Cardiac muscle cell (in vitro differentiated cells and primary cell): ENCODE results near the gene XIRP2. TPM values are rescaled to one million over a fixed set of nuclear protein-coding genes. Genes with fewer than 3 reads are reported as not detected.
"Not testable (repeated sequence)": the region's sequence is repeated elsewhere in the genome, so short reads cannot be mapped to it uniquely, and the experiment has no call there.

Experiments used
- DNase-seq, 2 donors: peaks; one replicate each; pipeline versions ENCODE4 v3.0.0 to v3.0.0-alpha.2; 2010 to 2017; ENCODE audit warnings: low read depth in 1 of 2, low spot score in 1 of 2
- H3K27ac ChIP-seq: fragments of 200-600 bp; sonication (generic); 2 replicates; pipeline ENCODE4 v1.5.1; 2016
- H3K27me3 ChIP-seq: fragments of 200-600 bp; sonication (generic); 2 replicates; pipeline ENCODE4 v1.6.0; 2016; ENCODE audit warnings: control low read depth
- H3K36me3 ChIP-seq: fragments of 200-600 bp; sonication (generic); 2 replicates; pipeline ENCODE4 v1.5.1; 2016; ENCODE audit warnings: control low read depth
- H3K4me1 ChIP-seq: fragments of 200-600 bp; sonication (generic); 2 replicates; pipeline ENCODE4 v1.8.1; 2017; ENCODE audit warnings: low read depth, mild to moderate bottlenecking, mixed run types
- H3K4me3 ChIP-seq: fragments of 200-600 bp; sonication (generic); 2 replicates; pipeline ENCODE4 v1.5.1; 2016; ENCODE audit warnings: mild to moderate bottlenecking
- H3K9me3 ChIP-seq: fragments of 200-600 bp; sonication (generic); 2 replicates; pipeline ENCODE4 v1.5.1; 2017; ENCODE audit warnings: low read depth, mild to moderate bottlenecking, control low read depth
- CTCF ChIP-seq: IDR thresholded peaks from 2 replicates; pipeline ENCODE4 v1.5.1; 2012; ENCODE audit warnings: low read depth, mild to moderate bottlenecking, low read length
- polyA plus RNA-seq: library from polyadenylated mRNA; unstranded; fragments of >200 nt; fragmentation: Nextera tagmentation; extraction: Ambion mirVana; gene quantifications from 2 replicates; pipeline ENCODE4 v1.2.1, GENCODE V29; 2016
- total RNA-seq: library from RNA; depleted of rRNA; stranded (reverse); fragments of >200 nt; gene quantifications from 2 replicates; pipeline ENCODE4 v1.2.3, GENCODE V29; 2016

The XIRP2 gene
- total and polyA plus RNA-seq, 2 experiments from 2014 or later: 0.51 to 0.59 TPM

DNA sequence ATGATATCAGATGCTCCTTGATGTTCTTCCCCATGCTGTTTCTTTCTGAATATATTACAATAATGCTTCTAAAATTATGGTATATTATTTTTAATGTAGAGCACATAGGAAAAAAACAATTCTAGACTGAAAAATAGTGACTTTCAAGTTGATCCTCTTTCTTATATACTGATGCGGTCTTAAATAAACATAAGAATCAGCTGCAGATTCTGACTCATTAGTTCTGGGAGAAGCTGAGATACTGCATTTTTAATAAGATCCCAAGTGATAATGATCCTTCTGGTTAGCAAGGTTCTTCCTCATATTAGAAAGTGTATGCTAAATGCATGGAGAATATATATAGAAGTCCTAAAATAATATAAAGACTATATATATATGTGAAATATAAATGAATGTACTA lies 124.9 kb downstream of the XIRP2 start:
- Histone ChIP-seq H3K36me3 (no peaks in the 10 kb centered on the region), H3K27me3 (no peaks in the 10 kb centered on the region), H3K4me1 (no peaks in the 10 kb centered on the region), H3K4me3 (no peak overlapping the region), H3K9me3 (no peaks in the 10 kb centered on the region), H3K27ac (no peak overlapping the region)
- no peak for TF ChIP-seq CTCF
- no peak for DNase-seq

- TF ChIP-seq CTCF: no peak
- no peak for DNase-seq
- H3K4me1 ChIP-seq: no peaks in the 10 kb centered on the region
- no peak overlapping the region for H3K4me3 ChIP-seq
- no peaks in the 10 kb centered on the region for H3K9me3 ChIP-seq
- no peaks in the 10 kb centered on the region for H3K36me3 ChIP-seq
- no peaks in the 10 kb centered on the region for H3K27me3 ChIP-seq
- H3K27ac ChIP-seq: no peak overlapping the region
Measured at GRCh38 chr2:167015806-167016205, 127.5 kb downstream of the XIRP2 start.

- no peaks in the 10 kb centered on the region for H3K9me3 ChIP-seq
- H3K4me3 ChIP-seq: no peak overlapping the region
- no peak overlapping the region for H3K27ac ChIP-seq
- DNase-seq: no peak
- no peaks in the 10 kb centered on the region for H3K36me3 ChIP-seq
- no peaks in the 10 kb centered on the region for H3K4me1 ChIP-seq
- no peaks in the 10 kb centered on the region for H3K27me3 ChIP-seq
- TF ChIP-seq CTCF: no peak
Measured at GRCh38 chr2:167017021-167017420, 128.7 kb downstream of the XIRP2 start.

DNA sequence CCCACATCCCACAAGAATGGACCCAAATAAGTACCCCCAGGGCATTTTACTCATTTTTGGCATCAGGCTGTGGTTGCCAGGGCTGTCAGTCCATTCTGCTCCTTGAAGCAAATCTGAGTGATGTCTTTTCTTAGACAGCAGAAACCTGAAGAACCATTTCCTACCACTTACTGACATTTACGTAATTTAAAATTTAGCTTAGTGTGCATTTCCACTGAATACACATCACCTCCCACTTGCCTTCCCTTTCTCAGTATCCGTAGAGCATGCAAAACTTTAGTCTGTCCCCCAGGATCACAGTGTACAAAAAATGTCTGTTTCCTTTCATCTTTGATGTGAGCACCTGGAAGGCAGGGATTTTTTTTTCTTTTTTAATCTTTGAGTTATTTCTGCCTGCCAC lies 130.3 kb downstream of the XIRP2 start:
- H3K36me3 ChIP-seq: no peaks in the 10 kb centered on the region
- no peak for TF ChIP-seq CTCF
- H3K4me3 ChIP-seq: no peak overlapping the region
- H3K9me3 ChIP-seq: no peaks in the 10 kb centered on the region
- H3K27me3 ChIP-seq: no peaks in the 10 kb centered on the region
- no peak for DNase-seq
- no peaks in the 10 kb centered on the region for H3K4me1 ChIP-seq
- H3K27ac ChIP-seq: no peak overlapping the region

GRCh38 chr2:167028503-167028902 lies 140.2 kb downstream of the XIRP2 start:
- H3K9me3 ChIP-seq: no peaks in the 10 kb centered on the region
- H3K36me3 ChIP-seq: no peaks in the 10 kb centered on the region
- H3K27me3 ChIP-seq: no peaks in the 10 kb centered on the region
- TF ChIP-seq CTCF: no peak
- no peaks in the 10 kb centered on the region for H3K4me1 ChIP-seq
- H3K27ac ChIP-seq: no peak overlapping the region
- DNase-seq: no peak
- no peak overlapping the region for H3K4me3 ChIP-seq

DNA sequence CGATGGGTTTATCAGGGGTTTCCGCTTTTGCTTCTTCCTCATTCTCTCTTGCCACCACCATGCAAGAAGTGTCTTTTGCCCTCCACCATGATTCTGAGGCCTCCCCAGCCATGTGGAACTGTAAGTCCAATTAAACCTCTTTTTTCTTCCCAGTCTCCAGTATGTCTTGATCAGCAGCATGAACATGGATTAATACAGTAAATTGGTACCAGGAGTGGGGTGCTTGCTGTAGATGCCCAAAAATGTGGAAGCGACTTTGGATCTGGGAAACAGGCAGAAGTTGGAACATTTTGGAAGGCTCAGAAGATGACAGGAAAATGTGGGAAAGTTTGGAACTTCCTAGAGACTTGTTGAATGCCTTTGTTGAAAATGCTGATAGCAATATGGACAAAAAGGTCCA lies 146.7 kb downstream of the XIRP2 start:
- H3K27ac ChIP-seq, H3K4me1 ChIP-seq, H3K36me3 ChIP-seq, DNase-seq, H3K9me3 ChIP-seq, H3K4me3 ChIP-seq, H3K27me3 ChIP-seq: not testable (repeated sequence)
